K562 (cell line): Measurements from ENCODE around the gene MIB2. TPM values are rescaled to one million over a fixed set of nuclear protein-coding genes. Genes with fewer than 3 reads are reported as not detected.
"Not testable (repeated sequence)": the region's sequence is repeated elsewhere in the genome, so short reads cannot be mapped to it uniquely, and the experiment has no call there.

Experiments used
- ATAC-seq: fragments of 200-7000 bp; cut with Tn5 transposase; 3 replicates; pipeline ENCODE4 v1.9.1; 2020; ENCODE audit warnings: moderate library complexity
- BruUV-seq: library from RNA; stranded (reverse); fragments of 400-500 nt; replicated peaks from 2 replicates; lab custom pipeline; 2021; lab: Mats Ljungman, UMichigan
- CTCF ChIA-PET: fragments of 300-600 bp; formaldehyde crosslinking; extraction: SDS; loops from one replicate; lab custom pipeline; 2021; ENCODE audit warnings: low intra/inter-chr PET ratio; lab: Yijun Ruan, JAX
- POLR2A ChIA-PET: fragments of 300-600, 350-650 bp; sonication (Branson Sonifier 250); formaldehyde crosslinking; extraction: SDS; loops from one replicate; lab custom pipeline; 2021; ENCODE audit warnings: antibody characterized with exemption, inconsistent platforms; lab: Yijun Ruan, JAX
- DNase-seq, 4 experiments: peaks; one replicate each; pipeline versions ENCODE4 v3.0.0 to v3.0.0-alpha.2; 2011 to 2018; ENCODE audit warnings: low spot score in 3 of 4, mixed read lengths in 3 of 4; ENCODE audit errors: extremely low read depth in 1 of 4
- FAIRE-seq: peaks from 2 replicates; lab custom pipeline; 2011; peaks lifted over from hg19 to GRCh38; lab: Jason Lieb, UNC
- H2AFZ ChIP-seq: 2 replicates; pipeline ENCODE4 v1.6.0; 2011; ENCODE audit warnings: low read depth, low read length, control low read depth, inconsistent platforms
- H3K27ac ChIP-seq: fragments of 200-600 bp; 3 replicates; pipeline ENCODE4 v1.8.0; 2011; ENCODE audit warnings: low read depth, mild to moderate bottlenecking, control low read depth, inconsistent platforms, low read length, moderate library complexity, mixed read lengths; ENCODE audit errors: extremely low read depth
- H3K27me3 ChIP-seq, 2 experiments: fragments of 300-600 bp in 1 of 2; 2 replicates in 1 of 2; 3 replicates in 1 of 2; pipeline versions ENCODE4 v1.6.0 to v1.8.0; 2011; ENCODE audit warnings: inconsistent platforms in 2 of 2, low read length in 2 of 2, mild to moderate bottlenecking in 1 of 2, mixed read lengths in 1 of 2, moderate library complexity in 1 of 2; ENCODE audit not compliant: control insufficient read depth in 2 of 2, insufficient read depth in 2 of 2
- H3K36me3 ChIP-seq: fragments of 300-600 bp; 3 replicates; pipeline ENCODE4 v1.8.0; 2011; ENCODE audit warnings: mild to moderate bottlenecking, low read length, inconsistent platforms; ENCODE audit not compliant: control insufficient read depth, insufficient read depth
- H3K4me1 ChIP-seq, 2 experiments: fragments of 200-600 bp in 1 of 2; replicated peaks in 1 of 2; 2 replicates in 1 of 2; 3 replicates in 1 of 2; pipeline versions ENCODE4 v1.5.1 to v1.8.0; 2011; ENCODE audit warnings: inconsistent platforms in 2 of 2, low read length in 2 of 2, mild to moderate bottlenecking in 1 of 2, mixed read lengths in 1 of 2, moderate library complexity in 1 of 2; ENCODE audit not compliant: control insufficient read depth in 2 of 2, insufficient read depth in 2 of 2
- H3K4me2 ChIP-seq: 2 replicates; pipeline ENCODE4 v1.6.1; 2011; ENCODE audit warnings: low read length, control low read depth, inconsistent platforms, mixed read lengths; ENCODE audit not compliant: insufficient read depth
- H3K4me3 ChIP-seq: fragments of 200-600 bp; sonication (generic), shearing (Covaris generic); 2 replicates; pipeline ENCODE4 v1.5.1; 2016; ENCODE audit warnings: control low read depth, inconsistent platforms
- H3K79me2 ChIP-seq: fragments of 200-600 bp; 3 replicates; pipeline ENCODE4 v1.8.0; 2011; ENCODE audit warnings: low read length, inconsistent platforms; ENCODE audit not compliant: control insufficient read depth, insufficient read depth
- H3K9ac ChIP-seq, 2 experiments: 2 replicates each; pipeline versions ENCODE4 v1.6.0 to v1.6.1; 2011; ENCODE audit warnings: low read depth in 2 of 2, low read length in 2 of 2, control low read depth in 1 of 2, inconsistent platforms in 1 of 2, mild to moderate bottlenecking in 1 of 2, mixed read lengths in 1 of 2; ENCODE audit not compliant: insufficient read depth in 1 of 2
- H3K9me1 ChIP-seq: one replicate; pipeline ENCODE4 v1.6.0; 2011; ENCODE audit warnings: inconsistent platforms, mild to moderate bottlenecking, low read length, moderate library complexity; ENCODE audit not compliant: control insufficient read depth, insufficient read depth
- H3K9me3 ChIP-seq: replicated peaks from 2 replicates; pipeline ENCODE4 v1.5.1; 2011; ENCODE audit warnings: low read depth, low read length, inconsistent platforms; ENCODE audit not compliant: control insufficient read depth, insufficient read depth
- H4K20me1 ChIP-seq: replicated peaks from 2 replicates; pipeline ENCODE4 v1.6.1; 2011; ENCODE audit warnings: low read length, inconsistent platforms, mixed read lengths; ENCODE audit not compliant: control insufficient read depth, insufficient read depth
- WGBS: fragments of 100-300 bp; shearing (Covaris generic); methylation state at CpG from one replicate; pipeline ENCODE4 v1.1.6; 2016; ENCODE audit warnings: low coverage, mixed read lengths; ENCODE audit not compliant: insufficient coverage; ENCODE audit errors: missing lambda C conversion rate; 5-methylcytosine and 5-hydroxymethylcytosine counted together
- in situ Hi-C: fragments of 300-500 bp; cut with MboI; formaldehyde crosslinking; loops from 4 replicates; pipeline ENCODE4 v1.15.0; 2018; ENCODE audit warnings: inconsistent platforms, mixed read lengths
- intact Hi-C: fragments of 100-400 bp; cut with micrococcal nuclease; formaldehyde crosslinking; loops from 2 replicates; pipeline ENCODE4 v1.14.2; 2022
- polyA plus RNA-seq, 8 experiments: library from polyadenylated mRNA; depleted of rRNA in 4 of 8; stranded (reverse) in 5 of 8; unstranded in 3 of 8; fragments of >200 nt; fragmentation: Nextera tagmentation in 2 of 8; fragmentation: Illumina TruSeq in 1 of 8; extraction: Ambion mirVana in 2 of 8; extraction: Trizol in 1 of 8; gene quantifications; 2 replicates each; pipeline versions ENCODE4 v1.2.1 to v1.2.3, GENCODE V29; 2011 to 2014; ENCODE audit warnings: inconsistent platforms in 1 of 8, missing spikeins in 1 of 8
- total RNA-seq, 7 experiments: library from RNA; depleted of rRNA in 6 of 7; stranded (reverse); fragments of >200 nt in 6 of 7; fragmentation: Illumina TruSeq in 2 of 7; extraction: Trizol in 2 of 7; gene quantifications; 2 replicates each; pipeline versions ENCODE4 v1.2.1 to v1.2.3, GENCODE V29; 2011 to 2021; ENCODE audit warnings: low replicate concordance in 1 of 7

MIB2 gene
- total and polyA plus RNA-seq, 9 of the 15 experiments (the other 6 are each of a cell fraction or from before 2014, with no cell fraction given) = 0.04 to 17.0 (median 4.9) TPM; not detected in 1

DNA sequence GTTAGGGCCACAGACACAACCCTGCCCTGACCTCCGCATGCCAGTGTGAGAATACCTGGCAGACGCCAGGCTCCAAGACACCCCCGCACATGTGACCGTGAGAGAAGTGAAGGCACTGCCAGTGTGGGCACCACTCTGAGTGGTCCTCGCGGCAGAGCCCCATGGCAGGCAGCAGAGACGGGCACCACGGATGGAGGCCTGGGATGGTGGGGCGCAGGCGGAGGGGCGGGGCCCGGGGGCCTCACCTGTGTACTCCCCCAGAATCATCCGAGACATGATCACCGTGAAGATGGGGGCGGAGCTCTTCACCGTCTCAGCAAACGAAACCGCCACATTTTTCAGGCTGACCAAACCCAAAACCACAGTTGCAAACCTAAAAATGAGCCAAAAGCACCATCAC lies 59.9 kb downstream of the MIB2 start:
- H3K4me3 ChIP-seq, BruUV-seq, CTCF ChIA-PET, H4K20me1 ChIP-seq, H2AFZ ChIP-seq, POLR2A ChIA-PET, H3K9me3 ChIP-seq, ATAC-seq, H3K4me2 ChIP-seq, H3K9ac ChIP-seq, intact Hi-C loops, H3K9me1 ChIP-seq, in situ Hi-C loops, H3K27me3 ChIP-seq, DNase-seq, H3K27ac ChIP-seq: not testable (repeated sequence)
- WGBS = 100% methylated on average over 3 of the region's 18 CpGs
- H3K79me2 ChIP-seq = peaks cover 15% of the 10 kb centered on the region
- peak; percentile 29 for FAIRE-seq
- peaks cover 16% of the 10 kb centered on the region; the same call in 2 of the 3 replicates for H3K36me3 ChIP-seq
- H3K4me1 ChIP-seq = peaks cover 0 to 20% of the 10 kb centered on the region in 2 experiments; a peak in 3 of 5 replicates

GRCh38 chr1:1676087-1676486 lies 60.8 kb downstream of the MIB2 start:
- Histone ChIP-seq H3K36me3 (peaks cover 11% of the 10 kb centered on the region; the same call in 2 of the 3 replicates), H3K79me2 (peaks cover 21% of the 10 kb centered on the region), H3K4me1 (peaks cover 3 to 25% of the 10 kb centered on the region in 2 experiments; a peak in 4 of 5 replicates)
- POLR2A ChIA-PET, H3K27ac ChIP-seq, BruUV-seq, ATAC-seq, H3K4me3 ChIP-seq, H3K4me2 ChIP-seq, in situ Hi-C loops, CTCF ChIA-PET, intact Hi-C loops, H2AFZ ChIP-seq, H3K27me3 ChIP-seq, H4K20me1 ChIP-seq, H3K9me3 ChIP-seq, H3K9ac ChIP-seq, DNase-seq, H3K9me1 ChIP-seq, FAIRE-seq: not testable (repeated sequence)
- 93% methylated on average over 3 of the region's 21 CpGs for WGBS
